ENCODE measurements around the gene CD46. TPM values are rescaled to one million over a fixed set of nuclear protein-coding genes. Genes with fewer than 3 reads are reported as not detected.
"Not testable (repeated sequence)": the region's sequence is repeated elsewhere in the genome, so short reads cannot be mapped to it uniquely, and the experiment has no call there.

Gene CD46
- total RNA-seq, 1 experiment from 2014 or later = 100 TPM

DNA sequence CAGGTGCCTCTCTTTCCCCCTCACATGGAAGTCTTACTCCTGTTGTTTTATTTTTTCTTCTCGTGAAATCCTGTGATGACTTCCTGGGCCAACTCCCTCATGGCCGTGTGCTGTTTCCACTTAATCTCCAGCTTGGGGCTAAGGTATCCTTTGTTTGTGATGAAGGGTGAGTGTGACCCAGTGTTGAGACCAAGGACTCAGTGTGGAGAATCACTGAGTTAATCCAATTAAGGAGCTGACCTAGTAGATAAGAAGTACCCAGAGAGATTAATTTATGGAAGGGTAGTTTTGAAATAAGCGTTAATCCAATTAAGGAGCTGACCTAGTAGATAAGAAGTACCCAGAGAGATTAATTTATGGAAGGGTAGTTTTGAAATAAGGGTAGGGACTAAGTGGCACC is 39.2 kb upstream of the CD46 start:
- RAD21 ChIA-PET (ENCODE audit: low non-redundant PET in 1 of 2, low total read pairs in 2 of 2, uncharacterized antibody in 2 of 2, unreplicated experiment in 2 of 2); POLR2A ChIA-PET; H2AFZ ChIP-seq (ENCODE audit: low read depth, low read length, poor library complexity, severe bottlenecking); intact Hi-C loops (cut with micrococcal nuclease); DNase-seq (ENCODE audit: low read depth, low spot score); H3K27me3 ChIP-seq (ENCODE audit: insufficient read depth, low read length); H4K20me1 ChIP-seq (ENCODE audit: insufficient read depth); ATAC-seq; H3K79me2 ChIP-seq (ENCODE audit: insufficient read depth, low read length); H3K27ac ChIP-seq (ENCODE audit: low read depth, low read length); H3K4me1 ChIP-seq (ENCODE audit: control insufficient read depth in 1 of 2, insufficient read depth in 2 of 2, low read length in 2 of 2); BruUV-seq (replicated peaks); H3K4me3 ChIP-seq (replicated peaks in 1 of 2; ENCODE audit: low read depth in 1 of 2, low read length in 2 of 2); H3K36me3 ChIP-seq (ENCODE audit: control insufficient read depth in 1 of 2, insufficient read depth in 2 of 2, low read length in 2 of 2); H3K9me2 ChIP-seq (ENCODE audit: insufficient read depth); H3K4me2 ChIP-seq (ENCODE audit: low read length); H3K9me3 ChIP-seq (ENCODE audit: control insufficient read depth in 1 of 2, insufficient read depth in 1 of 2, low read depth in 1 of 2, low read length in 2 of 2); H3K9ac ChIP-seq (ENCODE audit: low read length): not testable (repeated sequence)
- CTCF ChIA-PET = interaction anchor here (2.7 kb wide), 1 partner anchor 14 kb away, joined by 9 read pairs; no protein-coding TSS in a partner anchor

DNA sequence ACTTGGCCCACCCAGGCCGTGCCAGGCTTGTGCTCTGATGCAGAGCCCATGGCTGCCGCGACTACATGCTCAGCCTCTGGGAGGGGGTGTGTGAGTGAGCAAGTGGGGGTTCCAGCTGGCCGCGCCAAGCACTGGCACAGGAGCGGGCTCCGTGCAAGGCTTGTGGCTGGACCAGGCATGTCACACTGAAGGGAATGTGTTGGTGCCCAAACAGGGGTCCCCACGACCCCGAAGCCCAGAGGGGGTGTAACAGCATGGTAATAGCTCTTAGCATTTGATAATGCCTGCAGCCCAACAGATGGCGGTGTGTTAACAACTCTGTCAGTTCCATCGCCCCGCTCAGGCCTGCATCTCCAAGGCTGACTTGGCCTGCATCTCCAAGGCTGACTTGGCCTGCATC is 38.3 kb upstream of the CD46 start:
- POLR2A ChIA-PET = no interaction called here
- CTCF ChIA-PET = no interaction called here
- no peak overlapping the region for H2AFZ ChIP-seq (ENCODE audit: low read depth, low read length, poor library complexity, severe bottlenecking)
- no peaks in the 10 kb centered on the region for H4K20me1 ChIP-seq (ENCODE audit: insufficient read depth)
- no peaks in the 10 kb centered on the region for H3K9me2 ChIP-seq (ENCODE audit: insufficient read depth)
- no peaks in the 10 kb centered on the region for H3K36me3 ChIP-seq (ENCODE audit: control insufficient read depth in 1 of 2, insufficient read depth in 2 of 2, low read length in 2 of 2)
- intact Hi-C loops (cut with micrococcal nuclease) = no loop called here
- H3K27ac ChIP-seq (ENCODE audit: low read depth, low read length) = no peak overlapping the region
- DNase-seq (ENCODE audit: low read depth, low spot score) (no peak), ATAC-seq (no peak)
- RAD21 ChIA-PET (ENCODE audit: low non-redundant PET in 1 of 2, low total read pairs in 2 of 2, uncharacterized antibody in 2 of 2, unreplicated experiment in 2 of 2) = no interaction called here
- no peak overlapping the region for H3K9ac ChIP-seq (ENCODE audit: low read length)
- no peaks in the 10 kb centered on the region for H3K79me2 ChIP-seq (ENCODE audit: insufficient read depth, low read length)
- H3K4me2 ChIP-seq (ENCODE audit: low read length) = no peak overlapping the region
- H3K27me3 ChIP-seq (ENCODE audit: insufficient read depth, low read length) = no peaks in the 10 kb centered on the region
- H3K9me3 ChIP-seq (ENCODE audit: control insufficient read depth in 1 of 2, insufficient read depth in 1 of 2, low read depth in 1 of 2, low read length in 2 of 2) = no peaks in the 10 kb centered on the region
- BruUV-seq (replicated peaks) = no TSS peak
- H3K4me1 ChIP-seq (ENCODE audit: control insufficient read depth in 1 of 2, insufficient read depth in 2 of 2, low read length in 2 of 2) = peaks cover 0 to 3% of the 10 kb centered on the region in 2 experiments; a peak in 1 of 4 replicates
- H3K4me3 ChIP-seq (replicated peaks in 1 of 2; ENCODE audit: low read depth in 1 of 2, low read length in 2 of 2) = no peak overlapping the region
- no peak for TF ChIP-seq ZNF274 (IDR thresholded peaks at IDR 0.05; ENCODE audit: low read depth, low read length)
- TF ChIP-seq EZH2phosphoT487 (IDR thresholded peaks at IDR 0.05; ENCODE audit: borderline replicate concordance) = no peak
- no peak for TF ChIP-seq TCF7L2 (IDR thresholded peaks at IDR 0.05; ENCODE audit: borderline replicate concordance, extremely low read depth, insufficient read depth, insufficient read length)
- TF ChIP-seq, protein P1, sequence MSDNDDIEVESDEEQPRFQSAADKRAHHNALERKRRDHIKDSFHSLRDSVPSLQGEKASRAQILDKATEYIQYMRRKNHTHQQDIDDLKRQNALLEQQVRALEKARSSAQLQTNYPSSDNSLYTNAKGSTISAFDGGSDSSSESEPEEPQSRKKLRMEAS (IDR thresholded peaks at IDR 0.05) = no peak
- TF ChIP-seq, protein P2, sequence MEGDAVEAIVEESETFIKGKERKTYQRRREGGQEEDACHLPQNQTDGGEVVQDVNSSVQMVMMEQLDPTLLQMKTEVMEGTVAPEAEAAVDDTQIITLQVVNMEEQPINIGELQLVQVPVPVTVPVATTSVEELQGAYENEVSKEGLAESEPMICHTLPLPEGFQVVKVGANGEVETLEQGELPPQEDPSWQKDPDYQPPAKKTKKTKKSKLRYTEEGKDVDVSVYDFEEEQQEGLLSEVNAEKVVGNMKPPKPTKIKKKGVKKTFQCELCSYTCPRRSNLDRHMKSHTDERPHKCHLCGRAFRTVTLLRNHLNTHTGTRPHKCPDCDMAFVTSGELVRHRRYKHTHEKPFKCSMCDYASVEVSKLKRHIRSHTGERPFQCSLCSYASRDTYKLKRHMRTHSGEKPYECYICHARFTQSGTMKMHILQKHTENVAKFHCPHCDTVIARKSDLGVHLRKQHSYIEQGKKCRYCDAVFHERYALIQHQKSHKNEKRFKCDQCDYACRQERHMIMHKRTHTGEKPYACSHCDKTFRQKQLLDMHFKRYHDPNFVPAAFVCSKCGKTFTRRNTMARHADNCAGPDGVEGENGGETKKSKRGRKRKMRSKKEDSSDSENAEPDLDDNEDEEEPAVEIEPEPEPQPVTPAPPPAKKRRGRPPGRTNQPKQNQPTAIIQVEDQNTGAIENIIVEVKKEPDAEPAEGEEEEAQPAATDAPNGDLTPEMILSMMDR (IDR thresholded peaks at IDR 0.05 in 2 of 3, conservative IDR thresholded peaks at IDR 0.05 in 1 of 3; ENCODE audit: borderline replicate concordance in 1 of 3, insufficient read depth in 1 of 3, low read depth in 2 of 3, low read length in 2 of 3) = no peak
- TF ChIP-seq JUND (IDR thresholded peaks at IDR 0.05) = no peak
- TF ChIP-seq RAD21 (IDR thresholded peaks at IDR 0.05; ENCODE audit: low read depth) = no peak
- no peak for TF ChIP-seq POLR2AphosphoS5 (IDR thresholded peaks at IDR 0.05; ENCODE audit: low read depth, low read length)
- no peak for TF ChIP-seq FOSL1 (IDR thresholded peaks at IDR 0.05; ENCODE audit: low read depth)
- TF ChIP-seq SIN3A (IDR thresholded peaks at IDR 0.05; ENCODE audit: low read depth) = no peak
- TF ChIP-seq SRF (IDR thresholded peaks at IDR 0.05; ENCODE audit: low read depth) = no peak
- TF ChIP-seq, protein P3, sequence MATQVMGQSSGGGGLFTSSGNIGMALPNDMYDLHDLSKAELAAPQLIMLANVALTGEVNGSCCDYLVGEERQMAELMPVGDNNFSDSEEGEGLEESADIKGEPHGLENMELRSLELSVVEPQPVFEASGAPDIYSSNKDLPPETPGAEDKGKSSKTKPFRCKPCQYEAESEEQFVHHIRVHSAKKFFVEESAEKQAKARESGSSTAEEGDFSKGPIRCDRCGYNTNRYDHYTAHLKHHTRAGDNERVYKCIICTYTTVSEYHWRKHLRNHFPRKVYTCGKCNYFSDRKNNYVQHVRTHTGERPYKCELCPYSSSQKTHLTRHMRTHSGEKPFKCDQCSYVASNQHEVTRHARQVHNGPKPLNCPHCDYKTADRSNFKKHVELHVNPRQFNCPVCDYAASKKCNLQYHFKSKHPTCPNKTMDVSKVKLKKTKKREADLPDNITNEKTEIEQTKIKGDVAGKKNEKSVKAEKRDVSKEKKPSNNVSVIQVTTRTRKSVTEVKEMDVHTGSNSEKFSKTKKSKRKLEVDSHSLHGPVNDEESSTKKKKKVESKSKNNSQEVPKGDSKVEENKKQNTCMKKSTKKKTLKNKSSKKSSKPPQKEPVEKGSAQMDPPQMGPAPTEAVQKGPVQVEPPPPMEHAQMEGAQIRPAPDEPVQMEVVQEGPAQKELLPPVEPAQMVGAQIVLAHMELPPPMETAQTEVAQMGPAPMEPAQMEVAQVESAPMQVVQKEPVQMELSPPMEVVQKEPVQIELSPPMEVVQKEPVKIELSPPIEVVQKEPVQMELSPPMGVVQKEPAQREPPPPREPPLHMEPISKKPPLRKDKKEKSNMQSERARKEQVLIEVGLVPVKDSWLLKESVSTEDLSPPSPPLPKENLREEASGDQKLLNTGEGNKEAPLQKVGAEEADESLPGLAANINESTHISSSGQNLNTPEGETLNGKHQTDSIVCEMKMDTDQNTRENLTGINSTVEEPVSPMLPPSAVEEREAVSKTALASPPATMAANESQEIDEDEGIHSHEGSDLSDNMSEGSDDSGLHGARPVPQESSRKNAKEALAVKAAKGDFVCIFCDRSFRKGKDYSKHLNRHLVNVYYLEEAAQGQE (IDR thresholded peaks at IDR 0.05; ENCODE audit: low read depth) = no peak
- no peak for TF ChIP-seq CBX3 (IDR thresholded peaks at IDR 0.05; ENCODE audit: low read depth)
- TF ChIP-seq YY1 (IDR thresholded peaks at IDR 0.05; ENCODE audit: extremely low read depth, insufficient replicate concordance, low read depth, low read length) = no peak
- TF ChIP-seq POLR2A (IDR thresholded peaks at IDR 0.05; ENCODE audit: borderline replicate concordance, extremely low read depth, insufficient read depth, insufficient read length) = no peak
- TF ChIP-seq SP1 (IDR thresholded peaks at IDR 0.05; ENCODE audit: low read depth) = no peak

Measured in HCT116 (cell line).